Measurements from ENCODE around the gene EIF4H.
A peak's percentile ranks its signal among the peaks of the same experiment; 100 is the strongest.
"Not testable (repeated sequence)": the region's sequence is repeated elsewhere in the genome, so short reads cannot be mapped to it uniquely, and the experiment has no call there.

Gene EIF4H

GRCh38 chr7:74175340-74175739, 1.2 kb downstream of the EIF4H start:
- DNase-seq (ENCODE audit: low read depth): no peak

GRCh38 chr7:74176555-74176954, 2.4 kb downstream of the EIF4H start:
- DNase-seq (ENCODE audit: low read depth): no peak

- DNase-seq (ENCODE audit: low read depth): no peak
These were observed 4.5 kb downstream of the EIF4H start for GRCh38 chr7:74178632-74179031.

- DNase-seq (ENCODE audit: low read depth): no peak
These were observed 5.9 kb downstream of the EIF4H start for GRCh38 chr7:74179935-74180604.

GRCh38 chr7:74180866-74181265, 6.7 kb downstream of the EIF4H start:
- DNase-seq (ENCODE audit: low read depth): no peak

- DNase-seq (ENCODE audit: low read depth): no peak
These were observed 7.7 kb downstream of the EIF4H start for GRCh38 chr7:74181821-74182220.

GRCh38 chr7:74182453-74183090, 8.4 kb downstream of the EIF4H start:
- no peak for DNase-seq (ENCODE audit: low read depth)

- DNase-seq (ENCODE audit: low read depth): no peak
These were observed 9.0 kb downstream of the EIF4H start for GRCh38 chr7:74183142-74183541.

GRCh38 chr7:74183653-74184450, 9.7 kb downstream of the EIF4H start:
- no peak for DNase-seq (ENCODE audit: low read depth)

GRCh38 chr7:74185016-74185415, 10.9 kb downstream of the EIF4H start:
- DNase-seq (ENCODE audit: low read depth): no peak

GRCh38 chr7:74185636-74186035, 11.5 kb downstream of the EIF4H start:
- DNase-seq (ENCODE audit: low read depth): no peak

- DNase-seq (ENCODE audit: low read depth): peak; percentile 38
These were observed 13.9 kb downstream of the EIF4H start for GRCh38 chr7:74187915-74188675.

- no peak for DNase-seq (ENCODE audit: low read depth)
These were observed 16.1 kb downstream of the EIF4H start for GRCh38 chr7:74190259-74190658.

- no peak for DNase-seq (ENCODE audit: low read depth)
These were observed 17.1 kb downstream of the EIF4H start for GRCh38 chr7:74191231-74191630.

GRCh38 chr7:74193054-74193453, 18.9 kb downstream of the EIF4H start:
- no peak for DNase-seq (ENCODE audit: low read depth)

GRCh38 chr7:74193913-74194312, 19.8 kb downstream of the EIF4H start:
- DNase-seq (ENCODE audit: low read depth): no peak

GRCh38 chr7:74194686-74195085, 20.5 kb downstream of the EIF4H start:
- DNase-seq (ENCODE audit: low read depth): no peak

- DNase-seq (ENCODE audit: low read depth): not testable (repeated sequence)
These were observed 21.1 kb downstream of the EIF4H start for GRCh38 chr7:74195139-74195860.

GRCh38 chr7:74195968-74196654, 22.0 kb downstream of the EIF4H start:
- not testable (repeated sequence) for DNase-seq (ENCODE audit: low read depth)

GRCh38 chr7:74197449-74198124, 23.4 kb downstream of the EIF4H start:
- DNase-seq (ENCODE audit: low read depth): no peak
